Endothelial cell of umbilical vein (primary cell): ENCODE data around the gene PDE6C.

Experiments used
- EZH2 ChIP-seq: IDR thresholded peaks from 2 replicates; pipeline ENCODE4 v1.6.1; 2012; ENCODE audit warnings: borderline replicate concordance, low read depth, mild to moderate bottlenecking, moderate library complexity, low read length, inconsistent platforms; ENCODE audit not compliant: severe bottlenecking
- GATA2 ChIP-seq: IDR thresholded peaks from 2 replicates; pipeline ENCODE4 v1.7.0; 2011; ENCODE audit warnings: low read depth, mild to moderate bottlenecking, moderate library complexity, mixed read lengths, low read length; ENCODE audit not compliant: insufficient read length, insufficient read depth
- JUN ChIP-seq: IDR thresholded peaks from 2 replicates; pipeline ENCODE4 v1.6.1; 2011; ENCODE audit warnings: borderline replicate concordance, low read depth; ENCODE audit not compliant: insufficient read length, insufficient read depth
- POLR2A ChIP-seq: IDR thresholded peaks from 2 replicates; pipeline ENCODE4 v1.6.1; 2012; ENCODE audit warnings: low read depth, mild to moderate bottlenecking, control low read depth, low read length
- TF ChIP-seq, protein P1 (sequence below), 2 donors: IDR thresholded peaks; 1 replicate in 1 of 2; 2 replicates in 1 of 2; pipeline ENCODE4 v1.5.1; 2011; ENCODE audit warnings: low read length in 2 of 2, mild to moderate bottlenecking in 2 of 2, moderate library complexity in 2 of 2, control low read depth in 1 of 2, inconsistent platforms in 1 of 2, low read depth in 1 of 2; ENCODE audit not compliant: insufficient read depth in 1 of 2; ENCODE audit errors: extremely low read depth in 1 of 2

DNA sequence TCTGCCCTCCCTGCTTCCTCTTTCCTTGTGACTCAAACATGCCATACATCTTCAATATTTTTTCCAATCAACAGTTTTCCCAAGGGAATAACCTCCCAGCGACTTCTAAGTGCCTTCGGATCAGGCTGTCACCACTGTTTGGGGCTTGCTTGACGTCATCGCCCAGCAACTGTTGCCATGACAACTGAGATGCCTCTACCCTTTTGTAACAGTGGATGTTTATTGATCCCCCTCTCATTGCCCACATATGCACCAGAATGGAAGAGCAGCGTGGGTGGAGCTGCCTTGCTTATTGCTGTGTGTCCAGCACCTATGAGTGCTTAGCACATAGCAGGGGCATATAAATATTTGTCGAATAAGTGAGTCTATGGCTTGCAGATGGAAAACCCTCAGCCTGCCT lies 31.5 kb upstream of the PDE6C start:
- TF ChIP-seq, protein P1, sequence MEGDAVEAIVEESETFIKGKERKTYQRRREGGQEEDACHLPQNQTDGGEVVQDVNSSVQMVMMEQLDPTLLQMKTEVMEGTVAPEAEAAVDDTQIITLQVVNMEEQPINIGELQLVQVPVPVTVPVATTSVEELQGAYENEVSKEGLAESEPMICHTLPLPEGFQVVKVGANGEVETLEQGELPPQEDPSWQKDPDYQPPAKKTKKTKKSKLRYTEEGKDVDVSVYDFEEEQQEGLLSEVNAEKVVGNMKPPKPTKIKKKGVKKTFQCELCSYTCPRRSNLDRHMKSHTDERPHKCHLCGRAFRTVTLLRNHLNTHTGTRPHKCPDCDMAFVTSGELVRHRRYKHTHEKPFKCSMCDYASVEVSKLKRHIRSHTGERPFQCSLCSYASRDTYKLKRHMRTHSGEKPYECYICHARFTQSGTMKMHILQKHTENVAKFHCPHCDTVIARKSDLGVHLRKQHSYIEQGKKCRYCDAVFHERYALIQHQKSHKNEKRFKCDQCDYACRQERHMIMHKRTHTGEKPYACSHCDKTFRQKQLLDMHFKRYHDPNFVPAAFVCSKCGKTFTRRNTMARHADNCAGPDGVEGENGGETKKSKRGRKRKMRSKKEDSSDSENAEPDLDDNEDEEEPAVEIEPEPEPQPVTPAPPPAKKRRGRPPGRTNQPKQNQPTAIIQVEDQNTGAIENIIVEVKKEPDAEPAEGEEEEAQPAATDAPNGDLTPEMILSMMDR (IDR thresholded peaks at IDR 0.05; ENCODE audit: extremely low read depth in 1 of 2, insufficient read depth in 1 of 2, low read depth in 1 of 2, low read length in 2 of 2): no peak
- no peak for TF ChIP-seq POLR2A
- TF ChIP-seq JUN: no peak
- TF ChIP-seq EZH2: no peak
- TF ChIP-seq GATA2: no peak
